ENCODE results near the gene VEGFA.

GRCh38 chr6:43762966-43763695 lies 6.9 kb upstream of the VEGFA start:
- TF ChIP-seq PPARA (CRISPR knock-in tag; IDR thresholded peaks at IDR 0.05; ENCODE audit: borderline replicate concordance) (no peak), CSDC2 (CRISPR knock-in tag; IDR thresholded peaks at IDR 0.05) (no peak), OSR1 (CRISPR knock-in tag; IDR thresholded peaks at IDR 0.05) (no peak), ESRRG (CRISPR knock-in tag; IDR thresholded peaks at IDR 0.05) (no peak), ZFP30 (CRISPR knock-in tag; IDR thresholded peaks at IDR 0.05) (no peak), TCF4 (CRISPR knock-in tag; IDR thresholded peaks at IDR 0.05; ENCODE audit: borderline replicate concordance) (no peak), RARB (CRISPR knock-in tag; IDR thresholded peaks at IDR 0.05) (no peak)
- TF ChIP-seq, protein P1, sequence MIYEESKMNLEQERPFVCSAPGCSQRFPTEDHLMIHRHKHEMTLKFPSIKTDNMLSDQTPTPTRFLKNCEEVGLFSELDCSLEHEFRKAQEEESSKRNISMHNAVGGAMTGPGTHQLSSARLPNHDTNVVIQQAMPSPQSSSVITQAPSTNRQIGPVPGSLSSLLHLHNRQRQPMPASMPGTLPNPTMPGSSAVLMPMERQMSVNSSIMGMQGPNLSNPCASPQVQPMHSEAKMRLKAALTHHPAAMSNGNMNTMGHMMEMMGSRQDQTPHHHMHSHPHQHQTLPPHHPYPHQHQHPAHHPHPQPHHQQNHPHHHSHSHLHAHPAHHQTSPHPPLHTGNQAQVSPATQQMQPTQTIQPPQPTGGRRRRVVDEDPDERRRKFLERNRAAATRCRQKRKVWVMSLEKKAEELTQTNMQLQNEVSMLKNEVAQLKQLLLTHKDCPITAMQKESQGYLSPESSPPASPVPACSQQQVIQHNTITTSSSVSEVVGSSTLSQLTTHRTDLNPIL (CRISPR knock-in tag; IDR thresholded peaks at IDR 0.05; ENCODE audit: low read depth), result no peak
- TF ChIP-seq, protein P2, sequence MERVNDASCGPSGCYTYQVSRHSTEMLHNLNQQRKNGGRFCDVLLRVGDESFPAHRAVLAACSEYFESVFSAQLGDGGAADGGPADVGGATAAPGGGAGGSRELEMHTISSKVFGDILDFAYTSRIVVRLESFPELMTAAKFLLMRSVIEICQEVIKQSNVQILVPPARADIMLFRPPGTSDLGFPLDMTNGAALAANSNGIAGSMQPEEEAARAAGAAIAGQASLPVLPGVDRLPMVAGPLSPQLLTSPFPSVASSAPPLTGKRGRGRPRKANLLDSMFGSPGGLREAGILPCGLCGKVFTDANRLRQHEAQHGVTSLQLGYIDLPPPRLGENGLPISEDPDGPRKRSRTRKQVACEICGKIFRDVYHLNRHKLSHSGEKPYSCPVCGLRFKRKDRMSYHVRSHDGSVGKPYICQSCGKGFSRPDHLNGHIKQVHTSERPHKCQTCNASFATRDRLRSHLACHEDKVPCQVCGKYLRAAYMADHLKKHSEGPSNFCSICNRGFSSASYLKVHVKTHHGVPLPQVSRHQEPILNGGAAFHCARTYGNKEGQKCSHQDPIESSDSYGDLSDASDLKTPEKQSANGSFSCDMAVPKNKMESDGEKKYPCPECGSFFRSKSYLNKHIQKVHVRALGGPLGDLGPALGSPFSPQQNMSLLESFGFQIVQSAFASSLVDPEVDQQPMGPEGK (CRISPR knock-in tag; IDR thresholded peaks at IDR 0.05; ENCODE audit: borderline replicate concordance), result no peak

Data from SK-N-SH treated with all-trans-retinoic acid at 6 μM for 48 hours (cell line).